Peyer's patch (tissue), 4 donors: ENCODE measurements around the gene PFN3. TPM values are rescaled to one million over a fixed set of nuclear protein-coding genes. Genes with fewer than 3 reads are reported as not detected.

Experiments used
- DNase-seq, 3 donors: peaks; one replicate each; pipeline ENCODE4 v3.0.0-alpha.2; 2017 to 2019
- H3K27ac ChIP-seq, 4 donors: fragments of 200-600 bp; sonication (generic); one replicate each; pipeline ENCODE4 v1.5.1; 2016 to 2019
- H3K27me3 ChIP-seq, 2 donors: fragments of 200-600 bp; sonication (generic); one replicate each; pipeline ENCODE4 v1.5.1; 2019
- H3K36me3 ChIP-seq, 3 donors: fragments of 200-600 bp; sonication (generic); one replicate each; pipeline ENCODE4 v1.5.1; 2016 to 2019
- H3K4me1 ChIP-seq, 4 donors: fragments of 200-600 bp; sonication (generic); one replicate each; pipeline ENCODE4 v1.5.1; 2016 to 2019
- H3K4me3 ChIP-seq, 4 donors: fragments of 200-600 bp; sonication (generic); 1 replicate in 3 of 4; 2 replicates in 1 of 4; pipeline ENCODE4 v1.5.1; 2016 to 2019; ENCODE audit warnings: mild to moderate bottlenecking in 1 of 4
- H3K9me3 ChIP-seq, 4 donors: fragments of 200-600 bp; sonication (generic); one replicate each; pipeline ENCODE4 v1.5.1; 2016 to 2019; ENCODE audit warnings: mild to moderate bottlenecking in 1 of 4
- CTCF ChIP-seq, 6 experiments: fragments of 450-650 bp in 4 of 6; fragments of 200-600 bp in 2 of 6; sonication (generic) in 1 of 6; IDR thresholded peaks; one replicate each; pipeline ENCODE4 v1.5.1; 2017 to 2019; ENCODE audit warnings: antibody characterized with exemption in 6 of 6, mild to moderate bottlenecking in 3 of 6, moderate library complexity in 1 of 6
- POLR2A ChIP-seq, 2 donors: fragments of 450-650 bp; IDR thresholded peaks; one replicate each; pipeline ENCODE4 v1.5.1; 2017; ENCODE audit warnings: antibody characterized with exemption in 2 of 2, mild to moderate bottlenecking in 2 of 2, moderate library complexity in 2 of 2
- total RNA-seq, 4 donors: library from RNA; depleted of rRNA; stranded (reverse); fragments of >200 nt; gene quantifications; one replicate each; pipeline ENCODE4 v1.1.0, GENCODE V29; 2016

PFN3 gene
- total RNA-seq, 4 donors from 2014 or later: not detected

- H3K4me1 ChIP-seq: peaks cover 4 to 25% (median 13%) of the 10 kb centered on the region in 4 donors
- peaks cover 0 to 23% (median 0%) of the 10 kb centered on the region in 3 donors for H3K36me3 ChIP-seq
- TF ChIP-seq CTCF (IDR thresholded peaks at IDR 0.05): no peak
- peak; percentile 59 to 72 for TF ChIP-seq POLR2A (IDR thresholded peaks at IDR 0.05)
Observed at GRCh38 chr5:177351392-177352329, 48.8 kb downstream of the PFN3 start, which contains the start of gene LMAN2. LMAN2 (minus strand) TSS chr5:177351668; CDS start chr5:177351647, 21 bp downstream.

GRCh38 chr5:177350776-177351391 is 49.6 kb downstream of the PFN3 start:
- peak overlapping the region; percentile 91 to 95 (median 94) for H3K27ac ChIP-seq
- TF ChIP-seq POLR2A (IDR thresholded peaks at IDR 0.05) (no peak), CTCF (IDR thresholded peaks at IDR 0.05) (no peak)
- no peaks in the 10 kb centered on the region for H3K27me3 ChIP-seq
- H3K4me1 ChIP-seq: peaks cover 4 to 22% (median 13%) of the 10 kb centered on the region in 4 donors
- no peaks in the 10 kb centered on the region for H3K9me3 ChIP-seq
- H3K36me3 ChIP-seq: peaks cover 0 to 28% (median 0%) of the 10 kb centered on the region in 3 donors
- DNase-seq: no peak
- H3K4me3 ChIP-seq: peak overlapping the region; percentile 65 to 88 (median 80)

More at GRCh38 chr5:177351392-177352329, 48.8 kb downstream of the PFN3 start, which contains the start of gene LMAN2:
- Histone ChIP-seq H3K27me3 (no peaks in the 10 kb centered on the region), H3K27ac (peak within 1 kb of the TSS; percentile 91 to 95 (median 94)), H3K9me3 (no peaks in the 10 kb centered on the region), H3K4me3 (peak within 1 kb of the TSS; percentile 65 to 88 (median 80))
- peak; percentile 91 to 97 (median 93) for DNase-seq

Other genes starting within 250 kb of the PFN3 start
- 10 to 100 TPM; 37.0 to 58.6 (median 46.3) TPM for gene RAB24, start 96.9 kb downstream of the PFN3 start, total RNA-seq
- gene PRELID1, start 96.9 kb downstream of the PFN3 start, total RNA-seq: 100 to 1,000 TPM in 3 of 4 donors, 10 to 100 TPM in 1; 55.3 to 215 (median 132) TPM
- gene MXD3, start 88.8 kb downstream of the PFN3 start, total RNA-seq: 10 to 100 TPM in 3 of 4 donors, 1 to 10 TPM in 1; 6.8 to 25.8 (median 18.5) TPM
- gene LMAN2, start 49.0 kb downstream of the PFN3 start, total RNA-seq: 100 to 1,000 TPM; 193 to 321 (median 268) TPM
- gene RGS14, start 42.7 kb downstream of the PFN3 start, total RNA-seq: 10 to 100 TPM; 19.4 to 41.0 (median 23.3) TPM
- under 1 TPM in 1 of 4 donors, not detected in 3; 0.35 TPM for gene SLC34A1, start 16.2 kb downstream of the PFN3 start, total RNA-seq
- 10 to 100 TPM in 1 of 4 donors, 1 to 10 TPM in 3; 1.7 to 22.2 (median 7.8) TPM for gene F12, start 8.9 kb upstream of the PFN3 start, total RNA-seq
- gene GRK6, start 26.0 kb upstream of the PFN3 start, total RNA-seq: 100 to 1,000 TPM in 1 of 4 donors, 10 to 100 TPM in 3; 36.2 to 140 (median 40.7) TPM
- gene PRR7, start 46.2 kb upstream of the PFN3 start, total RNA-seq: 1 to 10 TPM in 2 of 4 donors, under 1 TPM in 1, not detected in 1; 0.70 to 2.2 (median 1.9) TPM
- gene DBN1, start 73.0 kb upstream of the PFN3 start, total RNA-seq: 10 to 100 TPM; 14.2 to 77.6 (median 23.1) TPM
- gene PDLIM7, start 96.9 kb upstream of the PFN3 start, total RNA-seq: 100 to 1,000 TPM in 1 of 4 donors, 10 to 100 TPM in 3; 17.4 to 137 (median 23.3) TPM
- 10 to 100 TPM in 1 of 4 donors, 1 to 10 TPM in 3; 2.1 to 52.0 (median 5.5) TPM for gene DOK3, start 109.2 kb upstream of the PFN3 start, total RNA-seq
- gene DDX41, start 116.3 kb upstream of the PFN3 start, total RNA-seq: 100 to 1,000 TPM; 103 to 168 (median 118) TPM
- gene FAM193B, start 153.9 kb upstream of the PFN3 start, total RNA-seq: 100 to 1,000 TPM in 3 of 4 donors, 10 to 100 TPM in 1; 77.1 to 205 (median 177) TPM
- gene TMED9, start 191.5 kb upstream of the PFN3 start, total RNA-seq: 10 to 100 TPM; 39.6 to 65.6 (median 52.5) TPM
- gene B4GALT7, start 199.5 kb upstream of the PFN3 start, total RNA-seq: 10 to 100 TPM; 12.6 to 29.8 (median 21.9) TPM